Activated CD8-positive, alpha-beta memory T cell treated with anti-CD3 and anti-CD28 coated beads, Interleukin-2, amount 50 U/mL, for 48 hours (primary cell): ENCODE measurements around the gene CTSC.
"Not testable (repeated sequence)": the region's sequence is repeated elsewhere in the genome, so short reads cannot be mapped to it uniquely, and the experiment has no call there.

Source experiments
- DNase-seq: peaks from one replicate; pipeline ENCODE4 v3.0.0-alpha.2; 2020

Gene CTSC

DNA sequence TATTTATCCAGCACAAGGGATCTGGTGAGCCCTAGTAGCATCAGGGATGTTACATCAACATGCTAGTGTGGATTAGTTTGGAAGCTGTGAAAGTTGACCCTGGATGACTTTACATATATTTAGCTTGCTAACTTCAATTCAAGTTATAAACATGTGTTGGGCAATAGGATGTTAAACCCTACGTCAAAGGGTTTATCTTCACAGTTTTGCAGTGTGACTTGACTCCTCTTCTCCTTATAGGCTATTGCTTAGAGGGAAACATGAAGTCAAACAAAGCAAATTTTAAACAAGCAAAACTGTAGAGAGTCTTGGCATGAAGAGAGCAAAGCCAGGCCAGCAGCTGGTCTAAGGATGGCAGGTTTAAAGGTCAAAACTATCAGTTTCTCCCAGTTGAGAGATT lies 11.3 kb upstream of the CTSC start:
- no peak for DNase-seq

DNA sequence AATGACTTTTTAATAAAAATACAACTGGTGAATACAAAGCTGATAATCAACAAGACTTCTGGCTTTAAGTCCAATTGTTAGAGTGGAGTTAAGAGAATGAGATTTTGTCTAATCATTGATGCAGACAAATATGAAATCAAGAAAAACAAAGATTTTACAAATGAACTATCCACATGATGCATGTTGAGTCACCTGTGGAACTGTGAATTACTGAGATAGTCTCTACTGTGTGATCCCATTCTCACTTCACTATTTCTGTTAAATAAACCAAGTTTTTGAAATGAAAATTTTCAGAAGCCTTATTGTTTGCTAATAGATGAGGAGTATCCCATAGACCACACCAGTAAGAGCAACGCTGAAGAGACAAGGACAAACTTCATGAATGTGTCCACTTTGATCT lies 8.4 kb upstream of the CTSC start:
- DNase-seq = no peak

DNA sequence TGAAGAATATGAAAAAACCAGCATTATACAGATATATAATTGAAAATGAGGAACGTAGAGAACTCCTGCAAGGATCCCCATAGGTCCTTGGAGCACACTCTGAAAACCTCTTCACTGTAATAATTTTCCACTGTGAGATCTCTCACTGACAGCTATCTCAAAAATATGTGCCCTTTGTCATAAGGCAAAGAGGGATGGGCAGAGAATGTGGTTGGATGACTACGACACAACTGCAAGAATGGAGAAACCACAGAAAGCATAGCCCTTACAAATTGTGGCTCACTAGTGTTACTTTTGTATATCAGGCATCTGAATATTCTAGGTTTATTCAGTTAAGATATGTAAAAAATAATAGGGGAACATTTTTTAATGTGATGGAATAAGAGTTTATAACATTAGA lies 7.9 kb upstream of the CTSC start:
- no peak for DNase-seq

DNA sequence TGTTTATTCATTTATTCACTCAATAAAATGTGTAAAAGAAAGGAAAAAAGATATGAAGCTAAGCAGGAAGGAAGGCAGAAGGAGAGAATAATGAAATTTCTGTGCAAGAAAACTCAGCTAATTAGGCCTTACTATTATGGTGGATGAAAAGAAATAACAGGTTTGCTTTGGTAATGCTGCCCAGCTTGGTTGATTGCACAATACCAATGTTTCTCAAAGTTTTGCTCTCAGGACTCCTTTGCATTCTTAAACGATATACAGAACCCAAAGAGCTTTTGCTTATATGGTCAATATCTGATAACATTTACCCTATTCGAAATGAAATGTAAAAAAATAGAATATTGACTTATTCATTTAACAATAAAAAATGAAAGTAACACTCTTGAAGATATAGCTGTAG lies 7.3 kb upstream of the CTSC start:
- no peak for DNase-seq

DNA sequence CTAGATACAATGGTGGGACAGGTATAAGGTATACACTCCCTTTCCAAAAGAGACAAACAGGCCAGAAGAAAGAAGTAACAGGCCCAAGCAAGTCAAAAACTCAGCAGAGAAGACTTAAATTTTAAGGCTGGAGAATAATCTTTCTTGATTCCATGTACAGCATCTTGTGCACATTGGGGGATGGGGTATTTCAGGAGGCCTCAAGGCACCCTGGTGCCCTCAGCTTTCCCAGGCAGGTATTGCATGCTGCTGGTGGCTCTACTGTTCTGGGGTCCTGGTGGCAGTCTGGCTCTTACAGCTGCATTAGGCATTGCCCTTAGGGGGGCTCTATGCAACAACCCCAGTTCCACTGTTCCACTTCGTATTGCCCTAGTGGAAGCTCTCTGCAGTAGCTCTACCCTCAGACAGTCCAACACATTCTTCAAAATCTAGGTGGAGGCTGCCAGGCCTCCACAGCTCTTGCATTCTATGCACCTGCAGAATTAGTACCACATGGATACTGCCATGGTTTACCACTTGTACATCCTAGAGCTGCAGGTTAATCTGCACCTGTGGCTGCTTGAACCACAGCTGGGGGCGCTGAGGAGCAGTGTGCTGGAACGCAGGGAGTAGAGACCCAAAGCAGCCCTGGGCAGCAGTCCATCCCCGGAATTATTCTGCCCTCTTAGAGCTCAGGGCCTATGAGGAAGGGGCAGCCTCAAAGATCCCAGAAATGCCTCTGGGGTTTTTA lies 4.2 kb upstream of the CTSC start:
- no peak for DNase-seq

DNA sequence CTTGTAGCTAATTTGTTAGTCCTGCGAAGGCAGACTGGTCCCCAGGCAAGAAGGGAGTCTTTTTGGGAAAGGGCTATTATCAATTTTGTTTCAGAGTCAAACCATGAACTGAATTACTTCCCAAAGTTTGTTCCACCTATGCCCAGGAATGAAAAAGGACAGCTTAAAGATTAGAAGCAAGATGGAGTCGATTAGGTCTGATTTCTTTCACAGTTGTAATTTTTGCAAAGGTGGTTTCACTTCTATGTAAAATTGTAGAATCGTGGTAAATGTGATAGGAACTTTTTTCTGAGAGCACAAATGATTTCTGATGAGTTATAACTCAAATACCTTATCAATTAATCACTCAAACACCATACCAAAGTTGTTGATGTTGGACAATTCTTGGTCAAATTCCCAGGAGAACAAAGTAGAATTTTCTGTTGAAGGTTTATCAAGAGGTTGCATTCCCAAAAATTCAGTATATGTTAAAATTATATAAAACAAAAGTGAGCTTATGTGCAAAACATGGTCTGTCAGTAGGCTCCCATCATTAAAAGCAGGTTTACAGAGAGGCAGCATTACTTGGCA lies 2.9 kb upstream of the CTSC start:
- DNase-seq = no peak

DNA sequence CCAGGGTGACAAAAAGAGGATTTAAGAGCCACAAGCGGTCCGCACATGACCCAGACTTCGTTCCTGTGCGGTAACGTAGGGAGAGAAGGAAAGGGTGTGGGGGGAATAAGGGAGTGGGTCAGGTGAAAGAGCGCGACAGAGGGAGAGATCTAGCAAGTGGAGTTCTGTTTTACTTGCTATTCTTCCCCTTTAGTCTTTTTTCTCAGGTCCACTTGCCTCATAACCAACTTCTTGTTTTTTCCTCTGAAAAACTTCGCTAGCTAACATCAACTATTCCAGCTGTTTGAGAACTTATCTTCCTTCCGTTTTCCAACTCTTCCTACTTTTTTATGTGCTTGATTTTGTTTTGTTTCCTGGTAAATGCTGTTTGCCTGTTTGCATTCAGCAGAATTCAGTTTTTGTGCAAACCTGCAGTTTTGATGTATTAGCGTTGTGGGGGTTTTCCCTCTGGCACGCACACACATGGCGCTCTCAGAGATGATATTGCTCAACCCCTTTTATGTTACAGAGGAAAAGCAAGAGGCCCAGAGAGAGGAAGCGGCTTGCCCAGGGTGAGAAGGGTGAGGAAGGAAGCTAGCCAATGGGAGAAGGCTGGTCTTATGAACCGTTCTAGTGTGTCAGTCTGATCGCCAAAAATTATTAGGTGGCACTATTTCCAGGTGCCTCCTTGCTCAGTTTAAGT lies 592 bp upstream of the CTSC start:
- DNase-seq = peak; percentile 66

DNA sequence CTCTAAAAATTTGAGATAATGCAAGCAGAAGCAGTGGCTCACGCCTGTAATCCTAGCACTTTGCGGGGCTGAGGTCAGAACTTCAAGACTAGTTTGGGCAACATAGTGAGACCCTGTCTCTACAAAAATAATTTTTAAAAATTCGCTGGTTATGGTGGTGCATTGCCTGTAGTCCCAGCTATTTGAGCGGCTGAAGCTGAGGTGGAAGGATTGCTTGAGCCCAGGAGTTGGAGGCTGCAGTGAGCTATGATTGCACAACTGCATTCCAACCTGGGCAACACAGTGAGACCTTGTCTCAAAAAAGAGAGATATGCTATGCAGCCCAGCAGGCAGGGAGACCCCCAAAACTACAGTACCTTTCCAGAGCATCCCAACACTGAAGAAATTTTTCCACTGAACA lies 2.3 kb downstream of the CTSC start:
- no peak for DNase-seq

DNA sequence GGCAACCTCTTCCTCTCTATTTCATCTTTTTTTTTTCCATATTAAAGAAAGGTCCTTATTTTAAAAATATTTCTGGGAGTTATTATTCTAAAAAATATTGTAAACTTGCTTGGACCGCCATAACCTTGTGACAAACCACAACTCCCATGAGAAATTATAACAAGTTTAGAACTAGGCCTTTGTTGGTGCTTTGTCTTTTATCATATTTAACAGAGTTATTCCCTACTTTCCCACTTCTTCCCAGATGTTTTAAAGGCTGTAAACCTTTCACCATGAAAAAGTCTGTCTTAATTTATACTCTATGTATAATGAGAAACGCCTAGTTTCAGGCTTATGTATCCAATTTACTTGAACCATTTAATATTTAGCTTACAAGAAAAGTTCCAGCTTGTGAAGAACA lies 3.7 kb downstream of the CTSC start:
- no peak for DNase-seq

DNA sequence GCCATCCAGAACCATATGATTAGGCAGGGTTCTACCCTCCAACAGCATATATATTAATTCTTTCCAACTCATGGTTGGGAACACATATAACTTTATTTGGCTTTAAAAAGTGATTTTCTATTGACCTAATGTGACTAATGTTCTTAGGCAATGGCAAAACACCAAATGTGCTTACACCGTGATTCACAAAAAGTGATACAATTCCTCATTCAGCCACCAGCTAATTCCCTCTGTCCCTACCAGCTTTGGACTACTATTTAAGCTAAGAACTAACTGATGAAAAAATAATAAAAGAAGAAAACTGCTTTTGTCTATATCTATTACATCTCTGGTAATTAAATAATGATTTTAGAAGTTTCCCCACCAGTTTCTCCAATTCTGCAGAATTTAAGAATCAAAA lies 4.7 kb downstream of the CTSC start:
- DNase-seq = no peak

DNA sequence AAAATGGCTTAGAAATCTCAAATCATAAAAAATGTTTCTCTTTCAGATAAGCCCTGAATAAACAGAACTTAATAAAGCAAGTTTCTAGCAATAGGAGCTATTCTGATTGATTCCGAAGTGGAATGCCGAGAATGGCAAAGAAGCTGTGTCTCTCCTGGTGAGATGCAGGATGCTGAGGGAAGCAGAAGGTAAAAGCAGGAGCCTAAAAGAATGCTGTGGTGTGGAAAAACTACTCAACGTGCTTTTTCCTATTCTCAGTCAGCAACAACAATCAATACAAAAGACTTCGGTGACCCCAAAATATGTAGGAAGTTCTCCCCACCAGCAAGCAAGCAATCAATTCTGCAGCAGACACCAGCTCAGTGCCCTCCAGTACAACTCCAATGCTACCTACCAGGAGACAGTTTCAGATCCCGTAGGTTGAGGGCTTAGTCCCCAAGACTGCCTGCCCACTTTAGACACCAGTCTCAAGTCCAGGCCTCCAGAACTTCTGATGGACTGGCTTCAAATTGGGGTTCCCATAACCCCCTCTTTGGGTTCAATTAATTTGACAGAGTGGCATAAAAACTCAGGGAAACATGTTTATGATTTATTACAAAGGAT lies 6.6 kb downstream of the CTSC start:
- DNase-seq = no peak

DNA sequence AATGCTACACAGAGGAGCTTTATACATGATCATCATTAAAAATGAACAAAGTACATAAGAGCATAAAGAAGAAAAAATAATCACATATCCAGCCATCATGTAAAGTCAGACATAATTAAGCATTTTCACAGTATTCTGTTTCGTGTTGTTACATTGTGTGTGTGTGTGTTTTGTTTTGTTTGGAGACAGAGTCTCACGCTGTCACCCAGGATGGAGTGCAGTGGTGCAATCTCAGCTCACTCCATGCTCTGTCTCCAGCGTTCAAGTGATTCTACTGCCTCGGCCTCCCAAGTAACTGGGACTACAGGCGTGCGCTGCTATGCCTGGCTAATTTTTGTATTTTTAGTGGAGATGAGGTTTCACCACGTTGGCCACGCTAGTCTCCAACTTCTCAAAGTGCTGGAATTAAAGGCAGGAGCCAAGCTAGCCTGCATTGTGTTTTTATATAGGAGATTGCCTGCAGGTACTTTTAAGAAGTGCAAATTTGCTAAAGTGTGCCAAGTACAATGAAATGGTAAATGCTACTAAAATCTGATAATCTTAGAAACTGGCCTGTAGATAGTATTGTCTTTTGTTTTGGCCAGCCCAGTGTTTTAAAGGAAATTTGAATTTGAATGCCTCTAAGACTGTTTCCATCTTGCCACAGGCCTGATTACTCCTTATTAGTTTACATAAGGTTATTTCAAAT lies 7.8 kb downstream of the CTSC start:
- no peak for DNase-seq

DNA sequence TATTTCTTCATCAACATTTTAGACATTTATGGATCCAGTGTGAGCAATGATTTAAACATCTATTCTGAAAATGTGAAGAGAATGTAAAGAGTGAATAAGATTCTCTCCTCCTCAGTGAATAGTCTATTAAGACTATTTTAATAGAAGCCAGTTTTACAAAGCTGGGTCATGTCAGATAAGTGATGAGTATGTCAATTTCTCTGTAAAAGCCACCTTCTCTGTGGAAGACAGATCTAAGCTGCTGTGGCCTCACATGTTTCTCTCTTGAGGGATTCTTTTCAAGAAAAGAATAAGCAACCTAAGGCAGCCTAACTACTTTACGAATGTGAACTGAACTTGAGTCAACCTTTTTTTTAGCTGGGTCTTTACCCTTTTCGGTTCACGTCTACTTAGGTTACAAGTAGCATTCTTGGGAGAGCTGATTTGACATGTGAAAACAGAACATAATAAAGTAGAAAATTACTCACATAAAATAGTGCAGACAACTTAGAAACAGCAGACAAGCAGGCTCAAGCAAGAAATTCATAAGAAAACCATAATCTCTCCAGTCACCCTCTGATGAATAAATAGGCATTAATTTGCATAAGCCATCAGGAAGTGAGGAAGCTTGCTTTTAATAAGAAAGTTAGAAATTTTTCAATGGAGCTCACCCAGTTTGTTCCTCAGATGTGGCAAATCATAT lies 9.9 kb downstream of the CTSC start:
- no peak for DNase-seq

DNA sequence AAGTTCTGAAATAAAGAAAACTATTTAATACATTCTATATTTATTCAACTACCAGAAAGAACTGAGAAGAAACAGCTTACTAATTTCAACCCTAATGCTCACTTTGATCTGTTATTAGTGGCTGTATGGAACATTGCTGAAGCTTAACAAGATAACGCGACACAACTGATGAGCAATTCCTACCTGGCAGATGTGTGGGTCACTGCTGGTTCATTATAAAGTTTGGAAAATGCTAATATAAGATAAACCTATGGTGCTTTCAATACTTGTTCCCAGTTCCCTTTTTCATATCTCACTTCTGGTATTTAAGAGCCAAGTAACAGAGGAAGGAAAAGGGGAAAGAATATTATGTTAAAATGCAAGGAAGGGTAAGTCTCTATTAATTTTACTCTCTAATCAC lies 10.5 kb downstream of the CTSC start:
- DNase-seq = no peak

DNA sequence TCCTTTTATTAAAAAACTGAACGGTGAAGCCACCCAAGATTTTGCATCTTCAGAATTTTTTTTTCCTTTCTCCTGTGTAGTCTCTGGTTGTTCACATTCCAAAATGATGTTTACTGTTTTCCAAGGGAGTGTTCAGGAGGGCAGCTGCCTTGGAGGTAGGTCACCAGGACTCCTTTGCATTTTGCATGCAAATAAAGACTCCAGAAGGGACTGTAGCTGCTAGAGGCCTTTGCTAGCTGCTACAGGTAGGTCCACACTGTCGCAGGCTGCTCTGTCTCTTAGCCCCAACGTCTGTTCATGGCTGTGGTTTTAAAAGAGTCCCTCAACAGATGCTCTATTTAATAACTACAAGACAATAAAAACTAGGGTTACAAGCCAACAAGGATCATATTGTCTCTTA lies 11.4 kb downstream of the CTSC start:
- no peak for DNase-seq

DNA sequence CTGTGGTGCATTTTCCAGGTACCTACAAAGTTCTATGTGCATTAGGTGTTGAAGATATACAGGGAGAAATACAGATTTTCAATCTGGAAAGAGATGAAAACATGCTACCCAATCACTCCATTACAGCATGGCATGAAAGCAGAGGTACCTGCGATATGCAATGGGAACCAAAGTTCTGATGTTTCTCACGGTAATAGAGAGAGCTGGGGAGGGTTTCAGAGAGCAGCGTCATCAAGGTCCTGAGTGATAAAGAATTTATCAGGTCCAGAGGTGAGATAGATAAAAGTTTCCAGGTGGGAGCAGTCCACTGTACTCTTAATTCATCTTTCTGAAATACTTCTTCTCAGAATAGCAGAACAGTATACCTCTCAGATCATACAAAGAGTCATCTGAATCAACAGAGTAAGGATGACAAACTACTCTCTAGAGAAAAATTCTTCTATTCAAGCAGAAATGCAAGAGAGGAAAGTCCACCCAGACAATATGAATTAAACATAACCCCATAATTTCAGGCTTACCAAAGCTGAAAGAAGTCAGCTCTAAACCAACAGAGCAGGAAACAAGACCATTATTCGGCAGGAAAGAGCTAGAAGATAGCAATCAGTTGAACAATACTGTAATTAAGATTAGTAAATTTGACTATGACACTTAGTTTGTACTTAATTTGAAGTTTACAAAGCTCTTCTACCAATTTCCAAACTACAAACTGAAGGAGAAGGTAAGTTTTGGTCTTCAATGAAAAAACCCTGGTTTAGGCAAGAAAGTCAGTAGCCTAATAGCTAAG lies 12.8 kb downstream of the CTSC start:
- no peak for DNase-seq

DNA sequence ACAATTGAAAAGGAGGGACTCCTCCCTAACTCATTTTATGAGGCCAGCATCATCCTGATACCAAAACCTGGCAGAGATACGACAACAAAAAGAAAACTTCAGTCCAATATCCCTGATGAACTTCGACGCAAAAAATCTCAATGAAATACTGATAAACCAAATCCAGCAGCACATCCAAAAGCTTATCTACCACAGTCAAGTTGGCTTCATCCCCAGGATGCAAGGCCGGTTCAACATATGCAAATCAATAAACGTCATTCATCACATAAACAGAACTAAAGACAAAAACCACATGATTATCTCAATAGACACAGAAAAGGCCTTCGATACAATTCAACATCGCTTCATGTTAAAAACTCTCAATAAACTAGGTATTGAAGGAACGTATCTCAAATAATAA lies 14.7 kb downstream of the CTSC start:
- DNase-seq = not testable (repeated sequence)

DNA sequence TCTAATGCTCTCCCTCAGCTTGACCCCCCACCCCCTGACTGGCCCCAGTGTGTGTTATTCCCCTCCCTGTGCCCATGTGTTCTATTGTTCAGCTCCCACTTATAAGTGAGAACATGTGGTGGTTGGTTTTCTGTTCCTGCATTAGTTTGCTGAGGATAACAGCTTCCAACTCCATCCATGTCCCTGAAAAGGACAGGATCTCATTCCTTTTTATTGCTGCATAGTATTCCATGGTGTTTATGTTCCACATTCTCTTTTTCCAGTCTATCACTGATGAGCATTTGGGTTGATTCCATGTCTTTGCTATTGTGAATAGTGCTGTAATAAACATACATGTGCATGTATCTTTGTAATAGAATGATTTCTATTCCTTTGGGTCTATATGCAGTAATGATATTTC lies 16.1 kb downstream of the CTSC start:
- not testable (repeated sequence) for DNase-seq

DNA sequence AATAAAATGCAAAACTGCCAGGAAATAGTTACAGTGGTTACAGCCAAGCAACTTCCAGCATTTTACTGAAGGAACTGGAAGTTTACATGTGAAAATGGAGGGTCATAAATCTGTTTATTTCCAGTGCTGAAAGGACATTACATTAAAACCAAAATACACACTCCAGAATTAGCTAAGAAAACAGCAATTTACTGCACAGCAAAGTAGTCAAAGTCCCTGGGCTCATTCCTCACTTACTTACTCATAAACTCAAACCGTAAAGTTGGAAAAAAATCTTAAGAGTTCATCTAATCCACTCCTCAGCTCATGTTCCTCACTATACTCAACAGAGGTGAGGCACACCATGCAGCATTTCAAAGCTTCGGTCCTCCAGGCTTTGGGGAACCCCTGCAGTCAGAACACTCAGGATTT lies 17.4 kb downstream of the CTSC start:
- DNase-seq = no peak

DNA sequence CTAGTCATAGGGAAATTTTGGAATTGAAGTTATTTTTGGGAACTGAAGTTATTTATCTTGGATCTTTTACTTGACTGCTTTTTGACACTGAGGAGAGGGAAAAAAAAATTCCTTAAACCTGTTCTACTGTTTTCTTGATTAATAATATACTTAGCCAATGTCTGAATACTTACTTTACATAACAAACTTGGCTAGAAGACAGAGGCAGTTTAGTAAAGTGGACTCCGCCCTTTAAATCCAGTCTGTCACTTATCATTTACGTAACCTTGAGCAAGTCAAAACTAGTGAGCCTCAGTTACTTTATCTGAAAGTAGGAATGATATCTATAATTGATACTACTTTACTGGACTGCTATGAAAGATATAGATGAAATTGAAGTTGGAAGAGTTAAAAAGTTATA lies 19.5 kb downstream of the CTSC start:
- DNase-seq = no peak

DNA sequence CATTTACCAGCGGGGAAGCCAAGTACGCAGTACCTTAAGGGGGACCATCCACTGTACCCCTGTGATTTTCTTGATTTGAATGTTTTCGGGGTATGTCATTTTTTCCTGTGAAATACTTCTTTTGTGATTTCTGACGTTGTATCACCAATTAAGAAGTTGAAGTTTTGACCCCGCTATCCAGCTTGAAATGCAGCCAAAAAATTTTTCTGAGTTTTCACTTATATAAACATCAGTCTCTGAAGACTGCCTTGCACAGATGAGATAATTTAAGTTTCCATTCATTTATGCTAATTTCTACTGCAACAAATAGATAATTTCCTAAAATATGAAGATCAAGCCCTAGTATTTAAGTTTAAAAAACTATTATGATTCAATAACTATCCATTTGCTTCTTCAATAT lies 20.0 kb downstream of the CTSC start:
- DNase-seq = no peak

DNA sequence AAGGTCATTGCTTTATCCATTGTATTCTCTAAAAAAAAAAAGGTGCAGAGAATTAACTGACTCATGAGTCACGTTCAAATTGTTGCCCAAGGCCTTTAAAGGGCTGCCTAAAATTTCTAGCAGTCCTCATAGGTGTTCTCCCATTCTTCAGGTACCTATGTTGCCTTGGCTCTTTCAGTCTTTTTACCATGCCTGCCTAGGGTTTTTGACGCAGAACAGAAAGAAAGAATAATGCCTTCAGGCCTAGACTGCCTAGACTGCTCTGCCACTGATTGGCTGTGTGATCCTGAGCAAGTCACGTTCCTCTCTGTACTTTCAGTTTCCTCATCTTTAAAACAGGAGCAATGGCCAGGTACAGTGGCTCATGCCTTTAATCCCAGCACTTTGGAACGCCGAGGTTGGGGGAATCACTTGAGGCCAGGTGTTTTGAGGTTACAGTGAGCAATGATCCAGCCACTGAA lies 21.5 kb downstream of the CTSC start:
- DNase-seq = no peak
